H1 (cell line): ENCODE data around the gene BCL2. TPM values are rescaled to one million over a fixed set of nuclear protein-coding genes. Genes with fewer than 3 reads are reported as not detected.

Source experiments
- CTCF ChIA-PET: fragments of 300-600 bp; sonication (Branson Sonifier 250); formaldehyde crosslinking; loops from one replicate; lab custom pipeline; 2021; ENCODE audit not compliant: partially characterized antibody; lab: Charles Lee
- POLR2A ChIA-PET: fragments of 300-600 bp; sonication (Branson Sonifier 250); formaldehyde crosslinking; loops from one replicate; lab custom pipeline; 2021; ENCODE audit warnings: inconsistent platforms; ENCODE audit not compliant: partially characterized antibody; lab: Charles Lee
- DNase-seq, 2 experiments: peaks; one replicate each; pipeline versions ENCODE4 v3.0.0 to v3.0.0-alpha.2; 2010 to 2022; ENCODE audit warnings: low spot score in 2 of 2, low read depth in 1 of 2, mixed read lengths in 1 of 2
- FAIRE-seq: peaks from 2 replicates; lab custom pipeline; 2011; peaks lifted over from hg19 to GRCh38; lab: Jason Lieb, UNC
- H2AFZ ChIP-seq: 2 replicates; pipeline ENCODE4 v1.8.1; 2012; ENCODE audit warnings: low read length, inconsistent platforms
- H2AK5ac ChIP-seq: 2 replicates; pipeline ENCODE4 v1.6.1; 2013; ENCODE audit warnings: low read depth, low read length
- H2BK120ac ChIP-seq: replicated peaks from 2 replicates; pipeline ENCODE3; 2013; ENCODE audit warnings: low read depth, low read length, inconsistent platforms
- H2BK12ac ChIP-seq: 2 replicates; pipeline ENCODE4 v1.6.1; 2013; ENCODE audit warnings: low read depth, low read length
- H2BK15ac ChIP-seq: 2 replicates; pipeline ENCODE4 v1.6.1; 2013; ENCODE audit warnings: low read length
- H2BK20ac ChIP-seq: 2 replicates; pipeline ENCODE4 v1.6.1; 2013; ENCODE audit warnings: low read length
- H2BK5ac ChIP-seq: 2 replicates; pipeline ENCODE4 v1.6.1; 2013; ENCODE audit warnings: low read depth, low read length
- H3K14ac ChIP-seq: 2 replicates; pipeline ENCODE4 v1.6.1; 2013; ENCODE audit warnings: inconsistent platforms; ENCODE audit not compliant: insufficient read length
- H3K18ac ChIP-seq: 2 replicates; pipeline ENCODE4 v1.6.1; 2013; ENCODE audit warnings: low read length; ENCODE audit errors: extremely low read depth
- H3K23ac ChIP-seq: 2 replicates; pipeline ENCODE4 v1.6.1; 2013; ENCODE audit warnings: inconsistent platforms; ENCODE audit not compliant: insufficient read length
- H3K23me2 ChIP-seq: 2 replicates; pipeline ENCODE4 v1.6.1; 2013; ENCODE audit warnings: low read depth, low read length
- H3K27ac ChIP-seq: 2 replicates; pipeline ENCODE4 v1.6.1; 2011; ENCODE audit warnings: low read depth, low read length, inconsistent platforms
- H3K27me3 ChIP-seq, 4 experiments: replicated peaks in 1 of 4; 1 replicate in 1 of 4; 2 replicates in 3 of 4; pipeline versions ENCODE4 v1.6.1 to v1.8.1; 2011 to 2013; ENCODE audit warnings: low read length in 3 of 4, mild to moderate bottlenecking in 3 of 4, inconsistent platforms in 2 of 4, mixed read lengths in 2 of 4, moderate library complexity in 1 of 4; ENCODE audit not compliant: control insufficient read depth in 3 of 4, insufficient read depth in 3 of 4; ENCODE audit errors: extremely low read depth in 1 of 4
- H3K36me3 ChIP-seq, 4 experiments: 2 replicates each; pipeline versions ENCODE4 v1.6.1 to v1.8.1; 2011 to 2013; ENCODE audit warnings: mild to moderate bottlenecking in 4 of 4, low read length in 3 of 4, moderate library complexity in 2 of 4, control low read depth in 1 of 4, inconsistent platforms in 1 of 4; ENCODE audit not compliant: insufficient read depth in 4 of 4, control insufficient read depth in 2 of 4
- H3K4ac ChIP-seq: replicated peaks from 2 replicates; pipeline ENCODE3; 2013; ENCODE audit warnings: low read length, low read depth, mixed read lengths, inconsistent platforms; ENCODE audit not compliant: insufficient read length
- H3K4me1 ChIP-seq, 4 experiments: replicated peaks in 1 of 4; 1 replicate in 1 of 4; 2 replicates in 3 of 4; pipeline versions ENCODE4 v1.6.1 to v1.8.1; 2011 to 2013; ENCODE audit warnings: low read length in 3 of 4, inconsistent platforms in 2 of 4, mixed read lengths in 1 of 4; ENCODE audit not compliant: insufficient read depth in 4 of 4, control insufficient read depth in 3 of 4
- H3K4me2 ChIP-seq, 2 experiments: 2 replicates each; pipeline versions ENCODE4 v1.6.1 to v1.8.1; 2011 to 2013; ENCODE audit warnings: low read depth in 2 of 2, low read length in 2 of 2, control low read depth in 1 of 2, inconsistent platforms in 1 of 2, mild to moderate bottlenecking in 1 of 2; ENCODE audit not compliant: insufficient read depth in 1 of 2
- H3K4me3 ChIP-seq, 4 experiments: fragments of 200-600, 300-600 bp in 1 of 4; sonication (generic), shearing (Covaris generic), sonication (Bioruptor Twin) in 1 of 4; 2 replicates each; pipeline versions ENCODE4 v1.5.1 to v1.8.1; 2011 to 2016; ENCODE audit warnings: low read length in 4 of 4, low read depth in 3 of 4, control low read depth in 2 of 4, inconsistent platforms in 2 of 4, mild to moderate bottlenecking in 2 of 4, mixed read lengths in 1 of 4, moderate library complexity in 1 of 4; ENCODE audit not compliant: insufficient read depth in 2 of 4; ENCODE audit errors: extremely low read depth in 1 of 4
- H3K56ac ChIP-seq: replicated peaks from 2 replicates; pipeline ENCODE3; 2013; ENCODE audit warnings: low read depth, mild to moderate bottlenecking, mixed read lengths, low read length, inconsistent platforms; ENCODE audit not compliant: insufficient read length
- H3K79me1 ChIP-seq: 2 replicates; pipeline ENCODE4 v1.6.1; 2013; ENCODE audit warnings: low read depth, low read length, control low read depth
- H3K79me2 ChIP-seq, 2 experiments: 2 replicates each; pipeline versions ENCODE4 v1.6.1 to v1.8.1; 2012 to 2013; ENCODE audit warnings: low read length in 2 of 2, mild to moderate bottlenecking in 2 of 2, inconsistent platforms in 1 of 2; ENCODE audit not compliant: insufficient read depth in 2 of 2, control insufficient read depth in 1 of 2
- H3K9ac ChIP-seq, 4 experiments: replicated peaks in 1 of 4; 1 replicate in 1 of 4; 2 replicates in 3 of 4; pipeline versions ENCODE4 v1.6.1 to v1.8.1; 2011 to 2013; ENCODE audit warnings: low read depth in 3 of 4, low read length in 3 of 4, control low read depth in 2 of 4, mild to moderate bottlenecking in 2 of 4, moderate library complexity in 2 of 4, inconsistent platforms in 1 of 4; ENCODE audit errors: extremely low read depth in 1 of 4
- H3K9me3 ChIP-seq, 2 experiments: 2 replicates each; pipeline versions ENCODE4 v1.6.1 to v1.8.1; 2012 to 2013; ENCODE audit warnings: mild to moderate bottlenecking in 2 of 2, moderate library complexity in 2 of 2, control low read depth in 1 of 2, inconsistent platforms in 1 of 2, low read depth in 1 of 2, low read length in 1 of 2, mixed read lengths in 1 of 2; ENCODE audit not compliant: insufficient read depth in 2 of 2
- H4K20me1 ChIP-seq, 2 experiments: replicated peaks in 1 of 2; 2 replicates each; pipeline versions ENCODE3 to v1.8.1; 2011 to 2013; ENCODE audit warnings: inconsistent platforms in 2 of 2, low read length in 2 of 2, mild to moderate bottlenecking in 1 of 2; ENCODE audit not compliant: insufficient read depth in 2 of 2, control insufficient read depth in 1 of 2
- H4K5ac ChIP-seq: 2 replicates; pipeline ENCODE4 v1.6.1; 2013; ENCODE audit warnings: low read length, low read depth, mixed read lengths, inconsistent platforms; ENCODE audit not compliant: insufficient read length
- H4K8ac ChIP-seq: 2 replicates; pipeline ENCODE4 v1.8.0; 2013; ENCODE audit warnings: mild to moderate bottlenecking, moderate library complexity, low read length, inconsistent platforms; ENCODE audit not compliant: insufficient read depth; ENCODE audit errors: extremely low read depth
- H4K91ac ChIP-seq: replicated peaks from 2 replicates; pipeline ENCODE3; 2013; ENCODE audit warnings: low read length, mixed read lengths, inconsistent platforms; ENCODE audit not compliant: insufficient read length
- ATF2 ChIP-seq: IDR thresholded peaks from 2 replicates; pipeline ENCODE4 v1.6.1; 2012; ENCODE audit warnings: low read length, inconsistent platforms
- CBX8 ChIP-seq: fragments of 300-800, 300-1000 bp; sonication (generic); IDR thresholded peaks from 2 replicates; pipeline ENCODE4 v1.7.1; 2016; ENCODE audit warnings: low read depth, low read length, borderline replicate concordance
- CREB1 ChIP-seq: IDR thresholded peaks from 2 replicates; pipeline ENCODE4 v1.6.1; 2012; ENCODE audit warnings: inconsistent platforms
- HDAC2 ChIP-seq, 2 experiments: fragments of 300-600 bp in 1 of 2; sonication (generic) in 1 of 2; IDR thresholded peaks; 2 replicates each; pipeline ENCODE4 v1.6.1; 2011 to 2012; ENCODE audit warnings: low read depth in 2 of 2, low read length in 2 of 2, mild to moderate bottlenecking in 2 of 2, moderate library complexity in 2 of 2, borderline replicate concordance in 1 of 2, inconsistent platforms in 1 of 2
- HDAC6 ChIP-seq: IDR thresholded peaks from one replicate; pipeline ENCODE4 v1.7.1; 2012; ENCODE audit warnings: low read depth, mild to moderate bottlenecking, inconsistent platforms, low read length, moderate library complexity
- MAFK ChIP-seq: IDR thresholded peaks from 2 replicates; pipeline ENCODE4 v1.6.1; 2012; ENCODE audit warnings: low read depth, mild to moderate bottlenecking, improper control_type of control experiment, low read length
- POLR2A ChIP-seq, 2 experiments: IDR thresholded peaks; 1 replicate in 1 of 2; 2 replicates in 1 of 2; pipeline ENCODE4 v1.6.1; 2011; ENCODE audit warnings: low read depth in 2 of 2, low read length in 2 of 2, mild to moderate bottlenecking in 2 of 2; ENCODE audit errors: control extremely low read depth in 1 of 2
- POLR2AphosphoS5 ChIP-seq: IDR thresholded peaks from 2 replicates; pipeline ENCODE4 v1.6.1; 2011; ENCODE audit warnings: low read depth, low read length
- RNF2 ChIP-seq: fragments of 200-900, 300-1000 bp; sonication (generic); IDR thresholded peaks from 2 replicates; pipeline ENCODE4 v1.7.1; 2016; ENCODE audit warnings: borderline replicate concordance, low read depth, mild to moderate bottlenecking, antibody characterized with exemption, low read length; ENCODE audit not compliant: poor library complexity, severe bottlenecking; ENCODE audit errors: missing control alignments
- RXRA ChIP-seq: IDR thresholded peaks from 2 replicates; pipeline ENCODE4 v1.6.1; 2011; ENCODE audit warnings: low read depth, mild to moderate bottlenecking, low read length, moderate library complexity; ENCODE audit not compliant: insufficient read depth
- SIRT6 ChIP-seq: IDR thresholded peaks from one replicate; pipeline ENCODE4 v1.7.1; 2012; ENCODE audit warnings: low read length, inconsistent platforms
- TEAD4 ChIP-seq: IDR thresholded peaks from 2 replicates; pipeline ENCODE4 v1.6.1; 2012; ENCODE audit warnings: low read depth, low read length, inconsistent platforms, mixed read lengths
- WGBS, 2 experiments: shearing (Covaris generic) in 1 of 2; methylation state at CpG; one replicate each; pipeline versions ENCODE4 v1.1.6 to v1.1.7; 2013 to 2015; ENCODE audit warnings: low lambda C conversion rate in 2 of 2, mixed read lengths in 2 of 2, inconsistent platforms in 1 of 2, low coverage in 1 of 2, missing lambda C conversion rate in 1 of 2; ENCODE audit not compliant: insufficient replicate concordance in 2 of 2, insufficient coverage in 1 of 2, insufficient read length in 1 of 2; ENCODE audit errors: extremely low coverage in 1 of 2, missing lambda C conversion rate in 1 of 2; 5-methylcytosine and 5-hydroxymethylcytosine counted together
- polyA plus RNA-seq, 7 experiments: library from polyadenylated mRNA; depleted of rRNA in 3 of 7; stranded (reverse) in 5 of 7; unstranded in 2 of 7; fragments of >200 nt in 5 of 7; fragments of 200-250 nt in 2 of 7; gene quantifications; 1 replicate in 5 of 7; 2 replicates in 1 of 7; 4 replicates in 1 of 7; pipeline versions ENCODE4 v1.2.1 to v1.2.3, GENCODE V29; 2011 to 2013; ENCODE audit warnings: missing spikeins in 2 of 7, mixed read lengths in 2 of 7
- total RNA-seq: library from RNA; stranded (reverse); fragmentation: NEBNext Ultra II Directional; extraction: Animal tissue kit (Norgen Biotek cat#: 25700); gene quantifications from 2 replicates; pipeline ENCODE4 v1.2.1, GENCODE V29; 2021
- TF ChIP-seq, protein P1 (sequence below): IDR thresholded peaks from 2 replicates; pipeline ENCODE4 v1.6.1; 2012; ENCODE audit warnings: inconsistent platforms

Gene BCL2
- total and polyA plus RNA-seq, 2 of the 8 experiments (the other 6 are each of a cell fraction or from before 2014, with no cell fraction given) = 0.59 to 4.5 TPM

DNA sequence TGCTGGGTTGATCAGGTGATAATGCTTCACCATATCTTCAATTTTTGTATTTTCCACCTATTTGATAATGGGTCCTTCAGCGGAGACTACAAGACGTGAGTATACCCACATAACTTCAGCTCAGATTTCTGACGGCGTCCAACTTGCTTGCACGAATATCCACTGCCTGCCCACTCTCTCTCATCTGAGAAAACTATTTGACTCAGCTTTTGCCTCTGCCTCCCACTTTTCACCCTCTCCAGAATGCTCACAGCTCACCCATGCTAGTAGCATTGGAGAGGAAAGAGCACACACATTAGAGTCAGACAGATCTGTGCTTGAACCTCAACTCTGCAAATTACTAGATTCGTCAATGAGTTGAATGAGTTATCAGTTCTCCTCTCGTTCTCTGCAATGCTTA is 166.8 kb downstream of the BCL2 start:
- Histone ChIP-seq H3K23ac (no peak overlapping the region), H3K9ac (no peak overlapping the region), H2BK12ac (no peak overlapping the region), H3K4me3 (no peak overlapping the region), H3K4me2 (no peak overlapping the region), H3K36me3 (no peaks in the 10 kb centered on the region), H2BK120ac (no peak overlapping the region), H3K4ac (no peak overlapping the region), H2AFZ (no peak overlapping the region), H4K20me1 (no peaks in the 10 kb centered on the region), H3K79me2 (no peaks in the 10 kb centered on the region), H3K14ac (no peak overlapping the region), H3K56ac (no peak overlapping the region), H3K4me1 (peaks cover 0 to 3% (median 3%) of the 10 kb centered on the region in 4 experiments; a peak in 4 of 7 replicates), H2BK15ac (no peak overlapping the region), H4K5ac (no peak overlapping the region), H2AK5ac (no peak overlapping the region), H3K27ac (no peak overlapping the region), H2BK5ac (no peak overlapping the region), H2BK20ac (no peak overlapping the region), H3K79me1 (no peaks in the 10 kb centered on the region), H3K9me3 (no peaks in the 10 kb centered on the region), H4K91ac (no peak overlapping the region), H3K27me3 (no peaks in the 10 kb centered on the region; a peak in 1 of 7 replicates), H4K8ac (no peak overlapping the region), H3K23me2 (no peaks in the 10 kb centered on the region), H3K18ac (no peak overlapping the region)
- DNase-seq (no peak), FAIRE-seq (no peak)
- 99% methylated on average over 7 of the region's 7 CpGs; no CpG with 5 or more reads in 1 of the 2 experiments for WGBS, 2 experiments
- POLR2A ChIA-PET = no interaction called here
- CTCF ChIA-PET = interaction anchor here (1.2 to 5.8 kb wide), 11 partner anchors 9 to 170 kb away, joined by 3 to 49 read pairs (median 16); no protein-coding TSS in a partner anchor
- TF ChIP-seq SIRT6 (no peak), POLR2AphosphoS5 (no peak), CBX8 (no peak), HDAC6 (no peak), TEAD4 (no peak), RNF2 (no peak), ATF2 (no peak), CREB1 (no peak), RXRA (no peak), POLR2A (IDR thresholded peaks at IDR 0.05; ENCODE audit: control extremely low read depth in 1 of 2, low read depth in 2 of 2, low read length in 2 of 2) (no peak), HDAC2 (IDR thresholded peaks at IDR 0.05; ENCODE audit: borderline replicate concordance in 1 of 2, low read depth in 2 of 2, low read length in 2 of 2) (no peak), MAFK (no peak)
- TF ChIP-seq, protein P1, sequence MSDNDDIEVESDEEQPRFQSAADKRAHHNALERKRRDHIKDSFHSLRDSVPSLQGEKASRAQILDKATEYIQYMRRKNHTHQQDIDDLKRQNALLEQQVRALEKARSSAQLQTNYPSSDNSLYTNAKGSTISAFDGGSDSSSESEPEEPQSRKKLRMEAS = no peak
